HG03575 (cell line): ENCODE data around the gene SMURF1.
A peak's percentile ranks its signal among the peaks of the same experiment; 100 is the strongest.
"Not testable (repeated sequence)": the region's sequence is repeated elsewhere in the genome, so short reads cannot be mapped to it uniquely, and the experiment has no call there.

Experiments
- ATAC-seq: cut with Tn5 transposase; IDR thresholded peaks from one replicate; pipeline ENCODE4 v1.9.1; 2021; ENCODE audit not compliant: unreplicated experiment, insufficient number of reproducible peaks, low FRiP score; ENCODE audit errors: extremely low read depth

The SMURF1 gene

DNA sequence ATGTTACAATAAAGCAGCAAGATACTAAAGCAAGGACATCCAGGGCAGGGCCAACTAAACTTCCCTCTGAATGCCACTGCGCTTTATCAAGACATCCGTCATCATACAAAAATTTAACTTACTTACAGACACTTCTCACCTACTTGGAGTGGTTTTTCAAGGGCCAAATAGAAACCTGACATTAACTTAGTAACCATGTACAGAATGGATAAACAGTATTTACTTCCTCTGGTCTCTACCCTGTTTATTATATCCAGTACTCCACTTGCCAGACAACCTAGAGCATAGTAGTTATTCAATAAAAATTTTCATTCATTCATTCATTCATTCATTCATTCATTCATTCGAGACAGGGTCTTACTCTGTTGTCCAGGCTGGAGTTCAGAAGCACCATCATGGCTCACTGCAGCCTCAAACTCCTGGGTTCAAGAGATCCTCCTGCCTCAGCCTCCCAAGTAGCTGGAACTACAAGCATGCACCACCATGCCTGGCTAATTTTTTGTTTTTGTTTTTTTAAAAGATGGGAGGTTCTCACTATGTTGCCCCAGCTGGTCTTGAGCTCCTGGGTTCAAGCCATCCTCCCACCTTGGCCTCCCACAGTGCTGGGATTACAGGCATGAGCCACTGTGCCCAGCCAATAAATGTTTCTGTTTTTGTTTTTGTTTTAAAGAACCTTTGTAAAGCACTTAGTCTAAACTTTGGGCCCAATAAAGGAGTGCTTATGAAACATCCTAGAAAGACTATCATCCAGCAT lies 19.0 kb downstream of the SMURF1 start:
- no peak for ATAC-seq

DNA sequence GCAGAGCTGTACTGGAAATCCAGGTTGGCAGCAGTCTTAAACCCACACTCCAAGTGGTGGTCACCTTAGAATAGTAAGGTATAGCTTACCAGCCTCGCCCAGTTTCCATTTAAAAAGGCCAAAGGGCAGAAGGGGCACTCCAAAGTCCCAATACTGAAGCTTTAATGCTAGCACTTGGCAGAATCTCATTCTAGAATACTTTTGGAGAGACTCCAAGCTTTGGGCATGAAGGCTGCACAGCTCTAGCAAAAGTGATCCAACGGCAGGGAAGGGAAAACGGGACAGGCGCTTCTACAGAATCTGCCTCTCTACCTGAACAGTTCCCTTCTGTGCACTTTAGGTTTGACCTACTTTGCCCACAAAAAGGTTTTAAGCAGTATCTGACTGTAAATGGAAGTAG lies 19.7 kb downstream of the SMURF1 start:
- ATAC-seq = no peak

DNA sequence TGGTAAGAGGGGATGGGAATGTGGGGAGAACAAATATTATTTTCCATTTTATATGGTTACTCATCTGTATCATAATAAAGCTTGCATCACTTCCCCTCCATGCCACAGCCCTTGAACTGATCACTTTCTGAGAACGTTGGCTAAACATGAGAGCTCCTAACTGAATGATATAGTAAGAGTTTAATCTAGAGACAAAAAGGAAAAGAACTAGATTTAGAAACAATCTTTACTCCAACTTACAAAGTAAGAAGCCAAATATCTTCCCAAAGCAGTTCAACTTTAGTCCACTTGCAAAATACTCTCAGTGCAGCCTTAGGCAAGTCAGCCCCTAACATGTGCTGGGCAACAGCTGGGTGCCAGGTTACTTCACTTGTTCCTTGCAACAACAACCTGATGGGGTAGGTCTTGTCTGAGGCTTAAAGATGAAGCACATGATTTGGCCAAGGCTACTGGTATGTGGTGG lies 20.3 kb downstream of the SMURF1 start:
- no peak for ATAC-seq

DNA sequence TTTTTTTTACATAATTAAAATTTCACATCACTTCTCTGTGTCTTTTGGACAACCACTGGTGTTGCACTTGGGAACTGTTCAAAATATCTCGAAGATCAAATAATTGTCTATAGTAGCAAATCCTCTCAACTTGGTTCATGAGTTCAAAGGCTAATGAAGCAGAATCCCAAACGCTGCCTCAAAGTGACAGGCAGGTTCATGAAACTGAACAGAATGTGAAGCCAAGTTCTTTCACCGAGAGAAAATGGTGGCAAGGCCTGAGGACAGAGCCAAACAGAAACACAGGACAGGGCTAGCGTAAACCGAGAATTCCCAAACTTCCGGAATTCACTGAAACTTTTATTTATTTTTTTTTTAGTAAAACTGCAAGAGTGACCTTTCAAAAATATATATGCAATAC lies 21.1 kb downstream of the SMURF1 start:
- no peak for ATAC-seq

DNA sequence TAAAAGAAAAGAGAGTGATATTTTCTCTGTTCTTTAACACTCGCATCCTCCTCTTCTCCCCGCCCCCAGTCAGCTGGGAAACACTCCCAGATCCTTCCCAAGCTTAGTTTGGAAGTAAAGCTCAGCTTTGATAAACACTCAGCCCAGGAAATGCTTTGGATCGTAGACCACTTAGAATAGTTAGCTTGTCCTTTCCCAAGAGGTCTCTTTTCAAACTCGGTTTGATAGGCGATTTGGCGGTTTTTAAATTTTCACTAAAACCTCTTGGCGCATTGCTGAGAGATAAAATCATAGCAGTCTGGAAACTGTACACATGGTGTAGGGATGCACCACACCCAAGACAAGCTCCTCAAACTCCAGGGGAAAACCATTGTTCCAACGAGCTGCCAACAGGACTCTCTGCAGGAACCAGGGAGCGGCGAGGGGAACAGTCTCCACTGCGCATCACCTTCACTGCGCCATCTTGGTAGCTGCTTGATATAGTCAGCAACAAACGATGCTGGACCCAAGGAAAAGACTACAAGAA lies 22.3 kb downstream of the SMURF1 start:
- no peak for ATAC-seq

DNA sequence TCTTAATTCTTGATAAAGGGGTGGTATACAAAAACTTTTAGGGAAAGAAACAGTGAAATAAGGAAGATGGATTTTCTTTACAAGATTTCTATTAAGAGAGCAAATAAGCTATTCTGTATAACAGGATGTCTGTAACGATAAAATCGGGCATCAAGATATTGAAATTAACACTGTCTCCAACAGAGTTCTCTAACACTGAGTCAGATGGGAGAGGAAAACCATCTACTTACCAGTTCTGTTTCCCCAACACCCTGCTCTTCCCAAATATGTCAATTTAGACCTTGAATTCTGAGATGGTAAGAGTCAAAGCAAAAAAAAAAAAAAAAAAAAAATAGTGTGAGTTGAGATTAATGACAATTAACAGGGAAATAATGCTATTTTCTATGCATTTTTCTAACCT lies 23.0 kb downstream of the SMURF1 start:
- no peak for ATAC-seq

DNA sequence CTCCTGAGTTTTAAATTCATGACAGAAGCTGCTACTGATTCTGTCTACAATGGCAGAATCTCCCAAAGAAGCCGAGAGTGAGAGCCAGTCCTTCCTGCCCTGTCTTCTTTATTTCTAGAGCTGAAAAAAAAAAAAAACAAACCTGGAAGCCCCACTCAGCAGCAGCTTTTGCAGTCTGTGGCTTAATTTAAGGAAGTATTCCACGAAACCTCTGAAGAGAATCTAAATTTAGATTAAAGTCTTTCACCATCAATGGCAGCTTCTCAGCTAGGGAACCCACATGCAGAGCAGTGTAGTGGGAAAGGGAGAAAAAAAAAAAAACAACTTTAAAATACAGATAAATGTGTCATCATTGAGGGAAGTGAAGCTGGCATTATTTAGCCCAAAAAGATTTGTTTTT lies 23.4 kb downstream of the SMURF1 start:
- no peak for ATAC-seq

DNA sequence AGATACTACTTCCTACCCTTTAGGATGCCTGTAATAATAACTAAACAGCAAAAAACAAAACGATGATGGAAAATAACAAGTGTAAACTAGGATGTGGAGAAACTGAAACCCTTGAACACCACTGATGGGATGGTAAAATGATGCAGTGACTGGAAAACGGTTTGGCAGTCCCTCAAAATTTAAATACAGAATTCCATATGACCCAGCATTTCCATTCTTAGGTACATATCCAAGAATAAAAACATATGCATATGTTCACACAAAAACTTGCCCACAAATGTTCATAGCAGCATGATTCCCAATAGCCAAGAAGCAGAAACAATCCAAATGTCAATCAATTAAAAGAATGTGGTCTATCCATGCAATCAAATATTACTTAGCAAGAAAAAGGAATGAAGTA lies 25.8 kb downstream of the SMURF1 start:
- no peak for ATAC-seq

DNA sequence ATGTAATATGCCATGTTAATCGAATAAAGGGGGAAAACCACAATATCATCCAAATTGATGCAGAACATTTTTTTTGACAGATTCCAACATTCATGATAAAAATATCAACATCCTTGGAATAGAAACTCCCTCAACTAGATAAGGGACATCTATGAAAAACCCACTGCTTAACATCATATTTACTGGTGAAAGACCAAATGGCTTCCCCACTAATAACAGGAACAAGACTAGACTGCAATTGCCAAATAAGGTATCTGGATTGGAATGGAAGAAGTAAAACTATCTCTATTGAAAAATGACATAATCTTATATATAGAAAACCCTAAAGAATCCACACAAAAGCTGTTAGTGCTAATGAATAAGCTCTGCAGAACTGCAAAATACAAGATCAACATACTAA lies 27.8 kb downstream of the SMURF1 start:
- no peak for ATAC-seq

DNA sequence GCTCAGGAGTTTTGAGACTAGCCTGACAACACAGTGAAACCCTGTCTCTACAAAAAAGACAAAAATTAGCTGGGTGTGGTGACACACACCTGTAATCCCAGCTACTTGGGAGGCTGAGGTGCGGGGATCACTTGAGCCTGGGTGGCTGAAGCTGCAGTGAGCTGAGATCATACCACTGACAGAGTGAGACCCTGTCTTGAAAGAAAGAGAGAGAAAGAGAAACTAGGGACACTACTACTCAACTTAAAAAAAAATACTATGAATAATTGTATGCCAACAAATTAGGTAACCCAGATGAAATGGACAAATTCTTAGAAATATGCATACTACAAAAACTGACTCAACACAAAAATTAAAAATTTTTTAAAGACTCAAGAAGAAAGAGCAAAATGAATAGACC lies 28.5 kb downstream of the SMURF1 start:
- no peak for ATAC-seq

DNA sequence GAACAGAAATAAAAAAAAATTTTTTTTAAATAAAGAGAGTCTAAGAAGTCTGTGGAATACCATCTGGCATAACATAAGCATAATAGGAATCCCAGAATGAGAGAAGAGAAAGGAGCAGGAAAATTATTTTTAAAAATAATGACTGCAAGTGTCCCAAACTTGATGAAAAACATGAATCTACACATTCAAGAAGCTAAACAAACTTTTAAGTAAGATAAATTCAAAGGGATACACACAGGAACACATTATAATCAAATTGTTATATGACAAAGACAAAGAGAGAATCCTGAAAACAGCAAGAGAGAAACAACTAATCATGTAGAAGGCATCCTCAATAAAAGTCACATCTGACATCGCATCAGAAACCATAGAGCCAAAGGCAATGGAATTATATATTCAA lies 30.9 kb downstream of the SMURF1 start:
- ATAC-seq = no peak

DNA sequence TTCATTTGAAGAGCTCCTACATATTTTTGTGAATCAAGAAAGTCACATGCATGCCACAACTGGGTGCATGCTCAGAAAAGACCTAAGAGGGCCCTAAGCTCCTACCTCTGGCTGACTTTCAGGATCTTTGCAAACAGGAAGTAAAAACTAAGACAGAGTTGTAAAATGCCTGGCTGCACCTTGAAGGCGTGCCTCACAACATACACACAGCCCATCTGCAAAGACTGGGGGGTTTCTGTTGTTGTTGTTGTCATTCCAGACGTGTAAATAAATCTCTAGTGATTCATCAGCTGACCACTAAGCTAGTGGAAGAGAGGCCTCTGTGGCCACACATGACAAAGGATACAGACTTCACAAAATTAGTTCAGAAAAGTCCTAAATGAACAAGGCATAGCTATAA lies 31.8 kb downstream of the SMURF1 start:
- peak; percentile 67 for ATAC-seq

DNA sequence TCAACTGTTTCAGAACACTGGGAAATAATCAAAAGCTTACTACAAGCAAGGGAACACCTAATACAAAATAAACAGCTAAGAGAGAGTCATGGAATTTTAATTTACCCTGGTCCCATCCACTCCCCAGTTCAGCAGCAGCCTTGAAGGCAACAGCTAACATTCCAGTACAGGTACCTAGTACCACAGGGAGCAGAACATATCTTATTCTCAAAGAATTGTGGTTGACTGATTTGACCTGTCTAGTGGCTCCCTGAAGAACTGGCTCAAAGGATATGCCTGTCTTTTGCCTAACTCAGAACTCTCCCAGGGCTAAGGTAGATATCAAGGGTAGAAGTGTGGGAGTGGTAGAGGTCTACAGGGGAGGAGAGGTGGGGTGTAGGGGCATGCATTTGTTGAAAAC lies 32.3 kb downstream of the SMURF1 start:
- no peak for ATAC-seq

DNA sequence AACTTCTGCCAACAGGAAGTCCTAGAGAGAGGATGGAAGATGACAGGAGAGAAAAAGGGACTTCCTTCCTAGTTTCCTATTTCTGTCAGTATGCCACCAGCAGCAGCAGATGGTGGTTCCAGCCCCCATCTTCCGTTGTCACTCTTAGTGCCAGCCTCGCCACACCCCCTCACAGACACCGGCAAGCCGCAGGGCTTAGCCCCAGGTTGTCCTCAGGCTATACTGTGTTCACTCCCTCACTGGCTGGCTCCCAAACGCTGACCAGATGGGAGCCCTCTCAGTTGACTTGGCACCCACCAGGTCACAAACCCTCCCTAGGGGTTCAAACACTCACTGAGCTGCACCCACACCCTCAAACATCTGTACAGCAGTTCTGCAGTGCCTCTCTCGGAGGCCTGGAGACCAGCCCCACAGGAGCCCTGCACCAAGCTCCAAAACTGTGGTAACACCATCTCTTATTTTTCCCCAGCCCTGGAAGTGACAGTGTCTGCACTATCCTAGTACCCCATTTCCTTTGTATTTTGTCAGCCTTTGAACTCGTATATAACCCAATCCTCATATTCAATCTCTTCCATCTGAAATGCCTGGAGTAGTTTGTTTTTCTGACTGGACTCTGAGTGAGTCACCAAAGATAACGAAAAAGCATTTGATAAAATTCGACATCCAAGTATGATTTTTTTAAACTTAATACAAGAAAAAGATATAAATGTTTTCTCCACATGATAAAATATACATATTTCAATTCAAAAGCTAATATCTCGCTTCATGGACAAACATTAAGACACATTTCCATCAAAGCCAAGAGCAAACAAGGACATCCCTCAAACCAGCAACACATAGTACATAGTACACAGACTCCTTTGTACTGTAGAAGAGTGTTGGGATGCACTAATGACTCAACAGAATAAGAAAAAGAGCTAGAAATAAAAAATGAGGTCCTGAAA lies 34.5 kb downstream of the SMURF1 start:
- no peak for ATAC-seq

DNA sequence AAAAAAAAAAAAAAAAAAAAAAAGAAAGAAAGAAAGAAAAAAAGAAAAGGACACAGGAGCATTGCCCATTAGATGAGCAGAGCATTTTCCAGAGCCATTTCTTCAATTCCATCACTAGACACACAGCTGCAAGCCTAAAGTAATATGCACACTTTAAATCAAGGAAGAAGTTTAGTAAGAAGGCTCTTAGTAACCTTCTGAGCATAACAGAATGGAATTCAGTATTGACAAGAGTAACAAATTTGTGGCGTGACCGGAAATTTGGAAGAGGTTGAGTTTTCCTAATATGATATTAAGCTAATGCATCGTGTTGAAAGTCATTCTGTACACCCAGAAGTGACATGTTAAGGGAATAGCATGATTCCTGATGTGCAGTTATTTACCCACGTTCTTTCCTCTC lies 35.3 kb downstream of the SMURF1 start:
- ATAC-seq = no peak

DNA sequence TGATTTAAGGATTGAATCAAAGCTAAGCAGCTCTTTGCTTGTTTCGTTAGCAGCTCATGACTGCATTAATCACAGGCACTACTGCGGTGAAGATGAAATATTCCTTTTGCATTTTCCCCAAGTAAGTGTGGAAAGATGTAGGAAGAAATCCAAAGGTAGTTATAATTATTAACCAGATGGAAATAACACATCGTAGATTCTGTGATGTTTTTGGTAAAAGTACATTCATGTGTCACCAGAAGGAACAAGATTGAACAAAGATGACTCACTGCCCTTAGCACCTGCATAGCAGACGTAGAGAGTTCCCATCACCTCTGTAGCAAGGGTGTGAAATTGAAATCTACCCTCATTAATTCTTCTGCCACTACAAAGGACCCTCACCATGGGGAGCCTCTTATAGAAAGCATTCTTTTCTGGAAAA lies 37.1 kb downstream of the SMURF1 start:
- no peak for ATAC-seq

DNA sequence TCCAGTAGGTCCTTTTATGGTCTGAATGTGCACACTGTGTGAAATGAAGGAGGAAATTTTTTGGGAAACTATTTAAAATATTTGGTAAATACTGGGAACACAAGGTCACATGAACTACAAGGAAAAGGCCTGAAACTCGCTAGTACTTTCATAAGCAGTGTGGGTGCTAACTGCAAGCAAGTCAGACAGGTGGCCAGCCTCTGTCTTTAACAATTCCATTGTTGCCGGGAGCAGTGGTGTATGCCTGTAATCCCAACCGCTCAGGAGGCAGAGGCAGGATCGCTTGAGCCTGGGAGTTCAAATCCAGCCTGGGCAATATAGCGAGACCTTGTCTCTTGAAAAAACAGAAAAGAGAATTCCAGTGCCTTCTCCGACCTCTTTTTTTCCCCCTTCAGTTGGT lies 37.5 kb downstream of the SMURF1 start:
- ATAC-seq = no peak

DNA sequence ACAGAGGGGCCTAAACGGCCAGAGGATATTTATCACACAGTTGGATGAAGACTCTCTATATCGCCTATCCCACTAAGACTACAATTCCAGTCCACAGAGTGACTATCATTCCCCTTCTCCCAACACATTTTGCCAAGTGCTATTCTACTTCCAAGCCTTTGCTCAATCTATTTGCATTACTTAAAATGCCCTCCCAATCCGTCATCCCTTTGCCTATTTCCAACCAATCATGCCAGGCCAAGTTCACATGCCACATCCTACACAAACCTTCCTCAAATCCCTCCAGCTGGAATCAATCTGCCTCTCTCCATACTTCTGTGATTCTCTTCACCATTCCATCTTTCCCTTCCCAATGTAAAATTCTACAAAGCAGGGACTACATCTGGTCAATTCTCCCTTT lies 38.2 kb downstream of the SMURF1 start:
- ATAC-seq = no peak

DNA sequence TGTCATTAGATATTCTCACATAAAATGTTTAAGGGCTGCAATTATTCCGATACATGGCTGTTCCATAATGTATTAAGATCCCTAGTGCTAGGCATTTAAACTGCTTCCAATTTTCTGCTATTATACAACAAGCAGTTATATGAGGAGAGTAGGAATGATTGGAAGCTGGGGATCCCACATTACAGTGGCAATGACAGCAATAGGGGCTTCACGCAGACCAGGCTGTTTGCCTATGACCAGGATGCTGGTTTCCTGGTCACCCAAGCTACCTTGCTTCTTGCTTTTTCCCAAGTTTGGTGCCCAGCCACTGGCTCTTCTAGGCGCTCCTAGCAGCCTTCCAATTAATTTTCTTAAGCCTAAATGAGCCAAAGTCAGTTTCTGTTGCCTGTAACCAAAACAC lies 39.3 kb downstream of the SMURF1 start:
- ATAC-seq = no peak

DNA sequence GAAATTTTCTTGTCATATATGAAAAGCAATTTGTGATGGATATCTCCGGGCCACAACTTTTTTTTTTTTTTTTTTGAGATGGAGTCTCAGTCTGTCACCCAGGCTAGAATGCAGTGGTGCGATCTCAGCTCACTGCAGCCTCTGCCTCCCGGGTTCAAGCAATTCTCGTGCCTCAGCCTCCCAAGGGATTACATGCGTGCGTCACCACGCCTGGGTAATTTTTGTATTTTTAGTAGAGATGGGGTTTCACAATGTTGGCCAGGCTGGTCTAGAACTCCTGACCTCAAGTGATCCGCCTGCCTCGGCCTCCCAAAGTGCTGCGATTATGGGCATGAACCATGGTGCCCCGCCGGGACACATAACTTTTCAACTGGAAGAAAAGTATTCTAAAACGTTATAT lies 40.1 kb downstream of the SMURF1 start:
- not testable (repeated sequence) for ATAC-seq
